NCI-H524 (cell line): Measurements from ENCODE around the gene AGL.
"Not testable (repeated sequence)": the region's sequence is repeated elsewhere in the genome, so short reads cannot be mapped to it uniquely, and the experiment has no call there.

Experiments used
- DNase-seq, 2 experiments: peaks; one replicate each; lab custom pipeline; 2025; lab: John Stamatoyannopoulos, UW

AGL gene

DNA sequence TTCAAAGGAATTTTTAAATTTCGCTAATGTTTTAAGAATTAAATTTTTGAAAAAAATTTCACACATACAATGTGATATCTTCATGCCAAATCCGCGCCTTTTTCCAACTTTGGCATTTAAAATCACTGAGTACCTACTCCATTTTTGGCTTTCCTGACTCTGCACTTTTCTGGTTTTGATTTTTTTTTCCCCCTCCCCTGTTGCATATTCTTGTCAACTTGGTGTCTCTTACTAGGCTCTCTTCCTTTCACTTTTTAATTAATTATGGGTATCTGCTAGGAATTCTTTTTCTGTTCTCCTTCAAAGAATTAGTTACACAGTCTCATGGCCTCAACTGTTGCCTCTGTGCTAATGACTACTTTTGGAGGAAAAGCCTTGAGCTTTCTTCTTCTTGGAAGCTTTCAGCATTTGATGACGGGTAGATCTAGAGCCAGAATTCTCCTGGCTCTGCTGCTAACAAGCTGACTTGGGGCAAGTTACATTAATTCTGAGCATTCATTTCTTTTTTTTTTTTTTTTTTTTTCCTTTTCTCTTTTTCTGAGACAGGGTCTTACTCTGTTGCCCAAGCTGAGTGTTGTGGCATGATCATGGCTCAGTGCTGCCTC is 1.8 kb downstream of the AGL start:
- no peak for DNase-seq

DNA sequence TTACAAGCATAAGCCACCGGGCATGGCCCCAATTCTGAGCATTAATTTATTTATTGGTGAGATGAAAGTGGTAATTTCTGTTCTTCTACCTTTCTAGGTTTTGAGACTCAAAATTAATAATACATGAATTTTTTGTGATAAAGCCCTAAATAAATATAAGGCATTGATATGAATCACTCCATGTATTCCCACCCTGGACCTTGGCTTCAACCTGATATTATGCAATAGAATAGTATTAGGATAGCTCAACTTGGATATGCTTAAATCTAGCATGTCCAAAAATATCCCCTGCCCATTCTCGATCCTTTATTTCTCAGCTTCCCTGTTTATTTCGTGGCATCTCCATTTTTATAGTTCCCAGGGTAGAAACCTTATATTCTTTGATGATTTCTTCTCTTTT is 2.5 kb downstream of the AGL start:
- no peak for DNase-seq

DNA sequence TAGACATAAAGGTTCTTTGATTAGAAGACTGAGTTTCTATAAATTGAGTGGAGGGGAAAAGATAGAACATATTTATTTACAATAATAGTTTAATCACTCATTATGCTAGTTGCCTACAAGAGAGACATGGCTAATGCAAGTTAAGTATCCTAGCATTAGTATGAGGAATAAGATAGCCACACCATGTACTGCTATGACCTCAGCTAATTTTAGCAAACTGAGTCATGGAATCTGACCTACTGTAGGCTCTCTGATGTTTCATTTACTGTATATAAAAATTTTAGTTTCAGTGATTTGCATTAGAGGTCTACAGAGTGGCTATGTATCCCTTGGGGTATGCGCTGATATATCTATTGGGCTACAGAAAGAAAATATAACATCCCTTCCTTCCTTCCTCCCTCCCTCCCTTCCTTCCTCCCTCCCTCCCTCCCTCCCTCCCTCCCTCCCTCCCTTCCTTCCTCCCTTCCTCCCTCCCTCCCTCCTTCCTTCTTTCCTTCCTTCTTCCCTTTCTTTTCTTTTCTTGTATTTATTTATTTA is 5.8 kb downstream of the AGL start:
- DNase-seq = no peak

DNA sequence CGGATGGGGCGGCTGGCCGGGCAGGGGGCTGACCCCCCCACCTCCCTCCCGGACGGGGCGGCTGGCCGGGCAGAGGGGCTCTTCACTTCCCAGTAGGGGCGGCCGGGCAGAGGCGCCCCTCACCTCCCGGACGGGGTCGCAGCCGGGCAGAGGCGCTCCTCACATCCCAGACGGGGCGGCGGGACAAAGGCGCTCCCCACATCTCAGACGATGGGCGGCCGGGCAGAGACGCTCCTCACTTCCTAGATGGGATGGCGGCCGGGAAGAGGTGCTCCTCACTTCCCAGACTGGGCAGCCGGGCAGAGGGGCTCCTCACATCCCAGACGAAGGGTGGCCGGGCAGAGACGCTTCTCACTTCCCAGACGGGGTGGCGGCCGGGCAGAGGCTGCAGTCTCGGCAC is 6.9 kb downstream of the AGL start:
- DNase-seq = not testable (repeated sequence)

DNA sequence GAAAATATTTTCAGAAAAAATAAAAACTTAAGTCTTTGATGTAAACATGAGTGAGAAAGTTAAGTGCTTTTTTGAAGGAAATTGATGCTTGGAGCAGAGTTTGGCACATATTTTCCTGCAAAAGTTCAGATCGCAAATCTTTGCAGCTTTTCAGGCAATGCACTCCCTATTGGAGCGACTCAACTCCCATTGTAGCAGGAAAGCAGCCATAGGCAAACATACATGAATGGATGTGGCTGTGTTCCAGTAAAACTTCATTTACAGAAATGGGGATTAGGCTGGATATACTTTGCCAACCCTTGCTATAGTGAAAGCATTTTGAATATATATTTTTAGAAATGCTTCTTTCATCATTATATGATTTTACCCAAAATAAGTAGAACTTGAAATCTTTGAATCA is 8.1 kb downstream of the AGL start:
- no peak for DNase-seq

DNA sequence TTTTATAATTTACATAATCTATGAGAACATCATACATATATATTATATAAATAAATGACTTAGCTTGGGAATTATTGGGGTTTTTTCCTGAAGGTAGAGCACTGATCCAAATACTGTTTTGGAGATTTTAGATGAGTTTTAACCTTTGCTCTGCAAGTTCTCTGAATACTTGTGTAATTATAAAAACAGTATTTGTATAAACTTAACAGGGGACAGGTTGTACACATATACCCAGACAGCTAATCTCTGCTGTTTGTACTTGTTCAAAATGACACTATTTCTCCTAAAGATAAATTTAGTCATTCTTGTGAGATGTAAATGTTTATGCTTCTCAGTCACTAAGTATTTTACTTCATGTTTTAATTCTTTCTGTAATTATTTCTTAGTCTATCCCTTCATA is 8.7 kb downstream of the AGL start:
- DNase-seq = no peak

DNA sequence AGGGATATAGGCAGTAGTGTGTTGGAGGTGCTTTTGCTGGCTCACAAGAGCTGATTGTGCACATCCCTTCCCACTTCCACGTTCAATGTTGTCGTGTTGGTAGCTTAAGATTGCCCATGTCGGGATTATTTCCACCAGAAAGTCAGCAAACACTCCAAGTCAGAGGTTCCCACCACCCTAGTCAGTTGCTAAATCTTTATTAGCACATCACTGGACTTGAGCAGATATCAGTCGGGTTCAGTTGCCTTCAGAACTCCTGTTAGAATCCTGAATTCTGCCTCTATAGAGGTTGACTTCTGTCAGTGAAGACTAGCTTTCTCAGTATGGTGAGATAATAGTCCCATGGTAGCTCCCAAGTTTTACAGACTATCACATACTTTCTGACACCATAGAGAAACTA is 10.5 kb downstream of the AGL start:
- no peak for DNase-seq

DNA sequence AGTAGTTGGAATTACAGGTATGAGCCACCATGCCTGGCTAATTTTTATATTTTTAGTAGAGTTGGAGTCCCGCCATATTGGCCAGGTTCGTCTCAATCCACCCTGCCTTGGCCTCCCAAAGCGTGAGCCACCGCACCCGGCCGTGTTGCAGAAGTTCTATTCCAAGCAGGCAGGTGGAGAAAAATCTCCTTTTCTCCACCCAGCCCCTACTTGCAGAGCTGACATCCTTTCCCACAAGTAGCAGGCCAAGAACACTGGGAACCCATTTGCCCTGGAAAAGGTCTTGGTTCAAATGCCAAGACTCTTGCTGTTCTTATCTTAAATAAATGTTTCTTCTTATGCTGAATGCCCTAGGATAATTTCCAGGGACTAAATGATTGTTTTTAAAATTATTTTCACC is 17.5 kb downstream of the AGL start:
- DNase-seq = no peak

DNA sequence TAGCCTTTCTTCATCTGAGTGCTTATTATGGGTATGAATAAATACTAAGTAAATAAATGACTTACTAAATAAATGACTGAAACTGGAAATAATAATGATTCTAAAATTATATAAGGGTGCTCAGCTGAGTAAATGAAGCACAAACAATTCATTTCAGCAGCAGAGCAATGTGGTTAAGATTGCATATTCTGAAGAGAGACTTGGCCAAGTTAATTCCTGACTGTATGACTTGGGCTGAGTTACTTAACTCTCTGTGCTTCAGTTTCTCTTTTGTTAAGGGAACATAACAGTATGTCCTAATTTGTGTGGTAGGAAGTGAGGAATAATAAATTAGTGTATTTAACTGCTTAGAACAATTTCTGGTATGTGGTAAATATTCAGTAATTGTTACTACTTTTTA is 19.1 kb downstream of the AGL start:
- DNase-seq = no peak

DNA sequence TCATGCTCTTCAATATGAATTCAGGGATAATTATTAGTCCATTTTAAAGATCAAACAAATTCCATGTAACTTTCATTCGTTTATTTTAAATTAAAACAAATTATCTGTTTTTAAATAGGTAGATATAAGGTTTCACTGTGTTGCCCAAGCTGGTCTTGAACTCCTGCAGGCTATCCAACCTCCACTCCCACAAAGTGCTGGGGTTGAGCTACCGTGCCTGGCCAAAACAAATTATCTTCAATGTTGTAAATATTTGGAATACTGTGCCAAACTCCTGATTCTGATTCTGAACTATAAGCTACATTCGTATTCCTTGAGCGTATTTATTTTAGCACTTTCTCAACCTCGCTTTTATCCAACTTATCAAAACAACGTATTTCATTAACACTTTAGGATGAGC is 19.6 kb downstream of the AGL start:
- DNase-seq = no peak

DNA sequence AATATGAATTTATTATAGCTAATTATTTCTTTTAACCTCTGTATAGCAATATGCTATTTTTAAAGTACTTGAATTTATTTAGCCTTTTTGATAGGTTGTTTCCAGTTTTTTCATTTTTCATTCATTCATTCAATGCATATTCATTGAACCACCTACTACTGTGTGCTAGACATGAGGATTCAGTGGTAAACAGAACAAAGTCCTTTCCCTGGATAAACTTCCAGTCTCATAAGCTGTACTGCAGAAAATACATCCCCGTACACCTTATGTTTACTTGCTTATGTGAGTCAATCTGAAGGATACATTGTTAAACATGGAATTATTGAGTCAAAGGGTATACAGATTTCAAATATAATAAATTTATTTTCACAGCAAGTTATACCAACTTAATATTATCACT is 21.9 kb downstream of the AGL start:
- no peak for DNase-seq

DNA sequence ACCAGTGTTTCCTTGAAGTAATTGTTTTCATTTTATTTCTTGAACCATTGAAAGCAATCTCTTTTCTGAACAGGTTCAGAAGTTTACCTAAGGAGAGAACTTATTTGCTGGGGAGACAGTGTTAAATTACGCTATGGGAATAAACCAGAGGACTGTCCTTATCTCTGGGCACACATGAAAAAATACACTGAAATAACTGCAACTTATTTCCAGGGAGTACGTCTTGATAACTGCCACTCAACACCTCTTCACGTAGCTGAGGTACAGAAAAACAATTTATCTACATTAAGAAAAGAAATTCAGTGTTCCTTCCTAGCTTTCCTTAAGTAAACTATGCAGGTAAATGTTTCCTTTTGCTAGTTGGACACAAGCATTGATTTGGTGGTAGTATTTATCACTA is 27.4 kb downstream of the AGL start:
- no peak for DNase-seq

DNA sequence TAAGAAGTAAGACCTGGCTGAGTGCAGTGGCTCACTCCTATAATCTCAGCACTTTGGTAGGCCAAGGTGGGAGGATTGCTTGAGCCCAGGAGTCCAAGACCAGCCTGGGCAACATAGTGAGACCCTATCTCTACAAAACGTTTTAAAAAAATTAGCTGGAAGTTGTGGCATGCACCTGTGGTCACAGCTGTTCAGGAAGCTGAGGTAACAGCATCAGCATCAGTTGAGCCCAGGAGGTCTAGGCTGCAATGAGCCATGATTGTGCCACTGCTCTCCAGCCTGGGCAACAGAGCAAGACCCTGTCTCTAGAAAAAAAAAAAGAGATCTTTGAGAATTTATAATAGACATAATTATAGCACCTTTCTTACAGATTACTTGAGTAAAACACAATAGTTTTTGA is 36.0 kb downstream of the AGL start:
- no peak for DNase-seq

DNA sequence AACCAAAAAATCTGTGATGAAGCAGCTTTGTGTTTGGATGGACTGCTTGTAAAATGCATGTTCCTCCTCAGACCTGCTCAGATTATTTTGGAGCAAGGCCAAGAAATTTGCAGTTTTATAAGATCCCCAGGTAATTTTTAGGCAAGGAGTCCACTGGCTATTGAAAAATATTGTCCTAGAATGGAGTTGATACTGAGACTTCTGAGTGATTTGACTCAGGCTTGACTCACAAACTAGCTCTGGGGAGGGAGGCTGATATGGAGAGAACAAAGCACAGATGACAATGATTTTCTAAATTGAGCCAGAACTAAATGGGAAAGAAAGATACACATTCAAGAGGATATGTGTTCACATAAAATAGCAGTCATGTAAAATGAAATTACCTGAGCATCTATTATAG is 36.7 kb downstream of the AGL start:
- DNase-seq = no peak

DNA sequence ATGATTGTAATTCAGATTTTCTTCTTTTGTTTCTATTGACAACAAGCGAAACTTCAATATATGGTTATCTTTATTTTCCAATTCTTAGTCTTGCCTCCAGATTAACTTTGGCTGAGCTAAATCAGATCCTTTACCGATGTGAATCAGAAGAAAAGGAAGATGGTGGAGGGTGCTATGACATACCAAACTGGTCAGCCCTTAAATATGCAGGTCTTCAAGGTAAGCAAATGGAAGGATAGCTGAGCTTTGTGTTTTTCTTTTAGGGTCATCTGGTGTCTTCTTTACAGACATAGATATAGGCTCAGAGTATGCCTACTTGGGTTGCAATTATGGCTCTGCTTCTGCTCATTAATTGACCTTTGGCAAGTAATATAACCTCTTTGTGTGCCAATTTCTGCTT is 37.7 kb downstream of the AGL start:
- no peak for DNase-seq

DNA sequence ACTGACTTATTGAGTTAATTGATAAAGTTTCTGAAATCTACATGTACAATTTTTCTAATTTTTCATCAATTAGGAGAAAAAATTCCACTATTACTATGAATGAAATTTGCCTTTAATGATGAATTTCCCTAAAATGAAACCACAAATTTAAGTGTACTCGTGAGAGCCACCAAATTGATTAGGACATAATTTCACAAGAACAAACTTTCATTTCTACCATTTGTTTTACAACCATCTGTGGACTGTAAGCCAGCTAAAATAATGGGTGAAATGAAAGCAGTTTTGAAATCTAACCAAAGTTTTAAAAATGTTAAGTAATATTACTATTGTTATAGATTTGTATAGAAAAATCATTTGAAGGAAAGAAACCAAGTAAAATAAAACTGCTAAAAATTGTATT is 41.8 kb downstream of the AGL start:
- no peak for DNase-seq

DNA sequence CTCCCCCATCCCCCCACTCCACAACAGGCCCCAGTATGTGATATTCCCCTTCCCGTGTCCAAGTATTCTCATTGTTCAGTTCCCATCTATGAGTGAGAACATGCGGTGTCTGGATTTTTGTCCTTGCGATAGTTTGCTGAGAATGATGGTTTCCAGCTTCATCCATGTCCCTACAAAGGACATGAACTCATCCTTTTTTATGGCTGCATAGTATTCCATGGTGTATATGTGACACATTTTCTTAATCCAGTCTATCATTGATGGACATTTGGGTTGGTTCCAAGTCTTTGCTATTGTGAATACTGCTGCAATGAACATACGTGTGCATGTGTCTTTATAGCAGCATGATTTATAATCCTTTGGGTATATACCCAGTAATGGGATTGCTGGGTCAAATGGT is 53.1 kb downstream of the AGL start:
- DNase-seq = not testable (repeated sequence)

DNA sequence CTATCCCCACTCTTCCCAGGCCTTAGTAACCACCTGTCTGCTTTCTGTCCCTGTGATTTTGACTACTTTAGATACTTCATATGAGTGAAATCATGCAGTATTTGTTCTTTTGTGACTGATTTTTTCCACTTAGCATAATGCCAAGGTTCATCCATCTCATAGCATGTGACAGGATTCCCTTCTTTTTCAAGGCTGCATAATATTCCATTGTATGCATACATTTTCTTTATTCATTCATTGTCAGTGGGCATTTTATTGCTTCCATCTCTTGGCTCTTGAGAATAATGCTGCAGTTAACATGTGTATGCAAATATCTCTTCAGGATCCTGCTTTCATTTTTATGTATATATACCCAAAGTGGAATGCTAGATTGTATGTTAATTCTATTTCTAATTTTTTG is 56.4 kb downstream of the AGL start:
- no peak for DNase-seq

DNA sequence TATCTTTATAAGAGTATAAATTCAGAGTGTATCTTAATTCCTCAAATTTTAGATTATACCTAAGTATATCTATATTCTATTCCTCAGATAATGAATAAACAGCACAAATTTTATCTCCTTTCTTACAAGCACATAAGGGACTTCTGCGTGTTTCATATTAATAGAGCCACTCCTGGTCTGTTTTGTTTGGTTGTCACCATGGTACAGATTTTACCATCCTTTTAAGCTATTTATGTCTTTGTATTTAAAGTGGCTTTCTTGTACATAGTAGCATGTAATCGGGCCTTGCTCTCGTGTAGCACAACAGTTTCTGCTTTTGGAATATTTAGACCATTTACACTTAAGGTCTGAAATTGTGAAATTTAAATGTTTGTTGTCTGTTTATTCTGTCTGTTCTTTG is 67.1 kb downstream of the AGL start:
- no peak for DNase-seq

DNA sequence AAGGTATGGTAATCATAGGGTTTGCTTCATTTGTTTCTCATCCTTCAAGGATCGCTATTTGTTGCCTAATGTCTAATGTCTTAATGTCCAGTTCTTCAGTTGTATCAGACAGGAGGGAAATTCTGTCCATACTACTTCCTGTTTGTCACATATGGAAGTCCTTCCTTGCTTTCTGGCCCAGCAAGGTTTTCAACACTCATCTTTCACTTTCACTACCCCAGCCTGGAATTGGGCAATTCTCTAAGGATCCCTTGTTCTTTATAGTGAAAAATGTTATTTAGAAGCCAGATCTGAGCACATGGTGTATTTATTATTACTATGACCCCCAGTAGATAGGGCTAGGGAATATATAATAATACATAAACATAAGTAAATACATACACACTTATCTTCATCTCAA is 69.1 kb downstream of the AGL start:
- DNase-seq = no peak

DNA sequence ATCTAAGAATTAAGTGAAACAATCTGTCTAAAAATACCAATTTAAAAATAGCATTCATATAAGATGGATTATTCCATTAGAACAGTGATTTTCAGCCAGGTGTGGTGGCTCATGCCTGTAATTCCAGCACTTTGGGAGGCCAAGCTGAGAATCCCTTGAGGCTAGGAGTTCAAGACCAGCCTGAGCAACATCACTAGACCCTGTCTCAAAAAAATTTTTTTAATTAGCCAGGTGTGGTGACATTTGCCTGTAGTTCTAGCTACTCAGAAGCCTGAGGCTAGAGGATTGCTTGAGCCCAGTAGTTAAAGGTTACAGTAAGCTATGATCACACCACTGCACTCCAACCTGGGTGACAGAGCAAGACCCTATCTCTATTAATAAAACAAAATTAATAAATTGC is 84.6 kb downstream of the AGL start:
- no peak for DNase-seq

DNA sequence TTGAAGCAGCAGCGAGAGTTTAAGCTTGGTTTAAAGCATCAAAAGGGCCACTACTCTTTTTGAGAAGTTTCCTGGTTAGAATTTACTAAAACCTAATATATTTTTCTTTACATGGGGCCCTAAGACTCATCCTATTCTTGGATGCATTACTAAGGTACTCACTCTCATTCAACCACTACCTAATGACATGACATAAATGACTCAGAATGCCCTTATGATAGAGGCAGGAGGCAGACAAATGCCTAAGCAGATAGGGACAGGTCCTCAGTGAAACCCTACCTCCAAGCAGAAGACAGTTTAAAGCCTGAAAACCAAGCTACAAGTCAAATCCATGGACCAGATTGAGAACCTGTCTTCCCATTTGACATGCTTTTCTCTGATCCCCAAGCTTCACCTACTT is 85.4 kb downstream of the AGL start:
- no peak for DNase-seq

DNA sequence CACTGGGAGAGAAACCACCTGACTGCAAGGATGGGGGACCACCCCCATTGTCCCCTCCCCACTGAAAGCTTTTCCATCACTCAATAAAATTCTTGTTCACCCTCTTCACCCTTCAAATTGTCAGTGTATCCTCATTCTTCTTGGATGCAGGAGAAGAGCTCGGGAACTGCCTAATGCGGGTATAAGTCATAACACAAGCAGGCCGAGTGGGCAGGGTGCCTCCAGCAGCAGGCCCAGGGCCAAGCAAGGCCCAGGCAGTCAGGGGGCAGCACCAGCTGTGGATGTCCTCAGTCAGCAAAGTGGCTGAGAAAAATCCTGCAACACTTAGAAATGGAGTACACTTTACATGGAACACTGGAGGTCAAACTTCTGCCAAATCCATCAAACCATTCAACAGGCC is 85.9 kb downstream of the AGL start:
- no peak for DNase-seq

DNA sequence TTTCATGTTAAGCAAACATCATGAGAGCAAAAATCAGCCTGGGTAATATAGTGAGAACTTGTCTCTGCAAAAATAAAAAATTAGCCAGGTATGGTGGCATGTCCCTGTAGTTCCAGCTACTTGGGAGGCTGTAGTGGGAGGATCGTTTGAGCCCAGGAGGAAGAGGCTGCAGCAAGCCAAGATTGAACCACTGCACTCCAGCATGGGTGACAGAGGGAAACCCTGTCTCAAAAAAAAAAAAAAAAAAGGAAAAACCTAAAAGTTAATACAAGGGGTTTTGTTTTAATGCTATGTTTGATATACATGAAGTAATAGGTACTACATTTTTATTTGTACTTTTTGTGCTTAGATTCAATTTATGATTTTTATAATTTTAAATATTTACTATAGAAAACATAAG is 92.6 kb downstream of the AGL start:
- no peak for DNase-seq
